ENCODE data around the gene TCF25. TPM values are rescaled to one million over a fixed set of nuclear protein-coding genes. Genes with fewer than 3 reads are reported as not detected.
A peak's percentile ranks its signal among the peaks of the same experiment; 100 is the strongest.
"Not testable (repeated sequence)": the region's sequence is repeated elsewhere in the genome, so short reads cannot be mapped to it uniquely, and the experiment has no call there.

The TCF25 gene
- 82.2 TPM for total RNA-seq
- long read RNA-seq, transcript TCF25-201 (18 exons, 2,233 nt) = major isoform, 56 of 95 reads
- long read RNA-seq, partial matches to known transcripts = 6 of 95 reads
- long read RNA-seq, other reads (novel, unspliced or antisense) = 29 of 95 reads

- intact Hi-C loops (cut with DNase I) = loop anchor here (5.0 kb wide), 1 partner anchor 44 kb away; the partner anchor contains the start of gene MC1R
These were observed at the start of gene TCF25 for GRCh38 chr16:89873109-89873971. Gene TCF25, plus strand, starts transcription at chr16:89873592. Its CDS starts 76 bp downstream, at chr16:89873668.

GRCh38 chr16:89823824-89824148 lies 49.6 kb upstream of the TCF25 start:
- ATAC-seq; DNase-seq (ENCODE audit: missing footprints); intact Hi-C loops (cut with DNase I): not testable (repeated sequence)

More at GRCh38 chr16:89873109-89873971, at the start of gene TCF25:
- DNase-seq (ENCODE audit: missing footprints) (peak; percentile 93), ATAC-seq (peak; percentile 78)

GRCh38 chr16:89826531-89827382 lies 46.6 kb upstream of the TCF25 start:
- DNase-seq (ENCODE audit: missing footprints) (peak; percentile 39), ATAC-seq (no peak)
- intact Hi-C loops (cut with DNase I) = loop anchor here (5.0 kb wide), 1 partner anchor 379 kb away; no protein-coding TSS in a partner anchor

- intact Hi-C loops (cut with DNase I) = loop anchor here (5.0 kb wide), 1 partner anchor 380 kb away; no protein-coding TSS in a partner anchor
- peak; percentile 72 for DNase-seq (ENCODE audit: missing footprints)
- peak; percentile 71 for ATAC-seq
These were observed 45.8 kb upstream of the TCF25 start for GRCh38 chr16:89827383-89828198.

GRCh38 chr16:89828199-89828869 lies 45.1 kb upstream of the TCF25 start, which contains the start of gene SPIRE2:
Gene SPIRE2, plus strand, starts transcription at chr16:89828475. Its CDS starts 76 bp downstream, at chr16:89828551.
- ATAC-seq (peak; percentile 85), DNase-seq (ENCODE audit: missing footprints) (peak; percentile 82)

GRCh38 chr16:89828870-89829629 lies 44.3 kb upstream of the TCF25 start:
- intact Hi-C loops (cut with DNase I) = loop anchor here (5.0 kb wide), 1 partner anchor 382 kb away; no protein-coding TSS in a partner anchor
- DNase-seq (ENCODE audit: missing footprints) (peak; percentile 49), ATAC-seq (no peak)

More at GRCh38 chr16:89828199-89828869, 45.1 kb upstream of the TCF25 start, which contains the start of gene SPIRE2:
- intact Hi-C loops (cut with DNase I) = loop anchor here (5.0 kb wide), 1 partner anchor 381 kb away; no protein-coding TSS in a partner anchor

- ATAC-seq (no peak), DNase-seq (ENCODE audit: missing footprints) (peak; percentile 21)
- intact Hi-C loops (cut with DNase I) = loop anchor here (5.0 kb wide), 1 partner anchor 383 kb away; no protein-coding TSS in a partner anchor
These were observed 43.6 kb upstream of the TCF25 start for GRCh38 chr16:89829630-89830437.

GRCh38 chr16:89831810-89832328 lies 41.5 kb upstream of the TCF25 start:
- no peak for DNase-seq (ENCODE audit: missing footprints)

GRCh38 chr16:89833664-89834363 lies 39.6 kb upstream of the TCF25 start:
- ATAC-seq; intact Hi-C loops (cut with DNase I): not testable (repeated sequence)
- DNase-seq (ENCODE audit: missing footprints) = peak; percentile 63

More at GRCh38 chr16:89831810-89832328, 41.5 kb upstream of the TCF25 start:
- no peak for ATAC-seq
- intact Hi-C loops (cut with DNase I) = no loop called here

- DNase-seq (ENCODE audit: missing footprints); ATAC-seq; intact Hi-C loops (cut with DNase I): not testable (repeated sequence)
These were observed 38.5 kb upstream of the TCF25 start for GRCh38 chr16:89834813-89835363.

GRCh38 chr16:89836484-89836883 lies 36.9 kb upstream of the TCF25 start:
- intact Hi-C loops (cut with DNase I); ATAC-seq; DNase-seq (ENCODE audit: missing footprints): not testable (repeated sequence)

GRCh38 chr16:89837014-89837546 lies 36.3 kb upstream of the TCF25 start:
- DNase-seq (ENCODE audit: missing footprints) (no peak), ATAC-seq (no peak)
- intact Hi-C loops (cut with DNase I) = no loop called here

- DNase-seq (ENCODE audit: missing footprints) (no peak), ATAC-seq (no peak)
- intact Hi-C loops (cut with DNase I) = no loop called here
These were observed 32.1 kb upstream of the TCF25 start for GRCh38 chr16:89841275-89841674.

All from Right ventricle myocardium inferior (tissue), 1 donor.